OCI-LY3 (cell line): ENCODE results near the gene SARS1.

Experiments
- EZH2phosphoT487 ChIP-seq: fragments of 200-600 bp; shearing (Covaris generic); IDR thresholded peaks from 2 replicates; pipeline ENCODE4 v1.6.1; 2018; ENCODE audit warnings: antibody characterized with exemption, mixed run types, low read depth
- TF ChIP-seq, protein P1 (sequence below): fragments of 200-600, 300-600 bp; sonication (generic); IDR thresholded peaks from 2 replicates; pipeline ENCODE4 v1.5.1; 2014; ENCODE audit warnings: antibody characterized with exemption, low read length, low read depth

DNA sequence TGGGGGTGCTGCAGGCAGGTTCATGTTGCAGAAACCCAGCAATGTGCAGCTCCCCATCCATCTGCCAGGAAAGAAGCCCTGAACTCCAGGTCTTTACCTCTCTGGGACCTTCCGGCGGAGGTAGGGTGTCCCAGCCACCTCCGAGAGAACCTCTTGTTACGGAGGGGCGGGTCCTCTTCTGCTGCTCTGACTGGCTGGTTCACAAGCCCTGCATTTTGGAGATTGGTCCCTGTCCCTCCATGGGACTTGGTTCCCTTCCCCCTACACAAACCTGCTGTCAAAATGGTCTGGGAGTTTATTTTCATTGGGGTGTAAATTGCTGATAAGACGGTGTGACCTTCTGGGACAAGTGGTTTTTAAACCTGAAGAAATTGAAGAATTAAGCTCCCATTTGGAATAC lies 27.6 kb downstream of the SARS1 start:
- TF ChIP-seq, protein P1, sequence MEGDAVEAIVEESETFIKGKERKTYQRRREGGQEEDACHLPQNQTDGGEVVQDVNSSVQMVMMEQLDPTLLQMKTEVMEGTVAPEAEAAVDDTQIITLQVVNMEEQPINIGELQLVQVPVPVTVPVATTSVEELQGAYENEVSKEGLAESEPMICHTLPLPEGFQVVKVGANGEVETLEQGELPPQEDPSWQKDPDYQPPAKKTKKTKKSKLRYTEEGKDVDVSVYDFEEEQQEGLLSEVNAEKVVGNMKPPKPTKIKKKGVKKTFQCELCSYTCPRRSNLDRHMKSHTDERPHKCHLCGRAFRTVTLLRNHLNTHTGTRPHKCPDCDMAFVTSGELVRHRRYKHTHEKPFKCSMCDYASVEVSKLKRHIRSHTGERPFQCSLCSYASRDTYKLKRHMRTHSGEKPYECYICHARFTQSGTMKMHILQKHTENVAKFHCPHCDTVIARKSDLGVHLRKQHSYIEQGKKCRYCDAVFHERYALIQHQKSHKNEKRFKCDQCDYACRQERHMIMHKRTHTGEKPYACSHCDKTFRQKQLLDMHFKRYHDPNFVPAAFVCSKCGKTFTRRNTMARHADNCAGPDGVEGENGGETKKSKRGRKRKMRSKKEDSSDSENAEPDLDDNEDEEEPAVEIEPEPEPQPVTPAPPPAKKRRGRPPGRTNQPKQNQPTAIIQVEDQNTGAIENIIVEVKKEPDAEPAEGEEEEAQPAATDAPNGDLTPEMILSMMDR: no peak
- TF ChIP-seq EZH2phosphoT487: no peak
